Head of caudate nucleus (tissue), 42 donors: ENCODE data around the gene MAP1S.

Experiments
- DNase-seq, 42 donors: peaks; one replicate each; pipeline versions ENCODE4 v3.0.0 to v3.0.0-alpha.2; 2020 to 2021; ENCODE audit warnings: mixed read lengths in 7 of 42
- intact Hi-C: fragments of 100-400 bp; cut with DNase I; formaldehyde crosslinking; loops from one replicate; pipeline ENCODE4 v1.15.0; 2022

The MAP1S gene

GRCh38 chr19:17718947-17719711 lies at the start of gene MAP1S:
TSS of gene MAP1S (plus strand) at chr19:17719480. CDS start at chr19:17719503, 23 bp downstream.
- intact Hi-C loops: loop anchor here (5.0 kb wide), 1 partner anchor 53 kb away; no protein-coding TSS in a partner anchor

GRCh38 chr19:17671906-17672305 lies 47.4 kb upstream of the MAP1S start:
- peak in 7 of 42 donors; percentile 11 to 34 (median 16) for DNase-seq
- intact Hi-C loops: no loop called here

More at GRCh38 chr19:17718947-17719711, at the start of gene MAP1S:
- peak; percentile 20 to 86 (median 73) for DNase-seq

GRCh38 chr19:17673937-17674799 lies 45.1 kb upstream of the MAP1S start:
- intact Hi-C loops: no loop called here
- no peak for DNase-seq

GRCh38 chr19:17676295-17676694 lies 43.0 kb upstream of the MAP1S start:
- no peak for DNase-seq
- intact Hi-C loops: no loop called here

- no peak for DNase-seq
- intact Hi-C loops: no loop called here
These were observed 42.3 kb upstream of the MAP1S start for GRCh38 chr19:17677002-17677401.

GRCh38 chr19:17678836-17679235 lies 40.4 kb upstream of the MAP1S start:
- intact Hi-C loops: no loop called here
- DNase-seq: no peak

GRCh38 chr19:17679526-17680229 lies 39.6 kb upstream of the MAP1S start:
- intact Hi-C loops: no loop called here
- DNase-seq: no peak

GRCh38 chr19:17680230-17680722 lies 39.0 kb upstream of the MAP1S start:
- intact Hi-C loops: no loop called here
- peak in 31 of 42 donors; percentile 13 to 73 (median 37) for DNase-seq

- intact Hi-C loops: no loop called here
- peak in 5 of 42 donors; percentile 14 to 55 (median 23) for DNase-seq
These were observed 37.7 kb upstream of the MAP1S start for GRCh38 chr19:17681505-17682125.

- intact Hi-C loops: no loop called here
- DNase-seq: no peak
These were observed 37.0 kb upstream of the MAP1S start for GRCh38 chr19:17682273-17682672.

- intact Hi-C loops: no loop called here
- no peak for DNase-seq
These were observed 36.2 kb upstream of the MAP1S start for GRCh38 chr19:17683078-17683477.

GRCh38 chr19:17684256-17684655 lies 35.0 kb upstream of the MAP1S start:
- intact Hi-C loops: no loop called here
- DNase-seq: no peak

GRCh38 chr19:17685451-17686022 lies 33.7 kb upstream of the MAP1S start:
- DNase-seq: no peak
- intact Hi-C loops: no loop called here

GRCh38 chr19:17686023-17686521 lies 33.2 kb upstream of the MAP1S start:
- intact Hi-C loops: no loop called here
- DNase-seq: peak; percentile 14 to 91 (median 67)

- DNase-seq: peak in 18 of 42 donors; percentile 12 to 57 (median 33)
- intact Hi-C loops: no loop called here
These were observed 32.7 kb upstream of the MAP1S start for GRCh38 chr19:17686592-17687024.

- peak in 13 of 42 donors; percentile 3 to 53 (median 28) for DNase-seq
- intact Hi-C loops: no loop called here
These were observed 32.0 kb upstream of the MAP1S start for GRCh38 chr19:17687141-17687856.
